HepG2 (cell line): ENCODE measurements around the gene ABCC12. TPM values are rescaled to one million over a fixed set of nuclear protein-coding genes. Genes with fewer than 3 reads are reported as not detected.

ENCODE experiments used
- HES4 ChIP-seq: sonication (generic); formaldehyde crosslinking; IDR thresholded peaks from 2 replicates; pipeline ENCODE4 v1.9.0; 2021; ENCODE audit warnings: mild to moderate bottlenecking, missing genetic modification reagents, borderline replicate concordance
- HIVEP1 ChIP-seq: sonication (generic); formaldehyde crosslinking; IDR thresholded peaks from 2 replicates; pipeline ENCODE4 v1.4.0; 2020; ENCODE audit warnings: mild to moderate bottlenecking, missing genetic modification reagents
- MED1 ChIP-seq: sonication (generic); formaldehyde crosslinking; IDR thresholded peaks from 2 replicates; pipeline ENCODE4 v1.4.0; 2020; ENCODE audit warnings: missing genetic modification reagents
- PLSCR1 ChIP-seq: sonication (generic); formaldehyde crosslinking; IDR thresholded peaks from 2 replicates; pipeline ENCODE4 v1.5.0; 2020; ENCODE audit warnings: missing genetic modification reagents, mild to moderate bottlenecking, borderline replicate concordance
- RFX5 ChIP-seq: IDR thresholded peaks from 2 replicates; pipeline ENCODE4 v1.6.1; 2011; ENCODE audit warnings: low read depth, low read length, improper control_type of control experiment
- RXRB ChIP-seq: IDR thresholded peaks from 2 replicates; pipeline ENCODE4 v1.6.1; 2016; ENCODE audit warnings: borderline replicate concordance, missing genetic modification reagents, missing compliant biosample characterization
- SNAPC4 ChIP-seq: sonication (generic); formaldehyde crosslinking; IDR thresholded peaks from 2 replicates; pipeline ENCODE4 v1.4.0; 2020; ENCODE audit warnings: mild to moderate bottlenecking, missing genetic modification reagents
- ZBTB33 ChIP-seq: sonication (generic); formaldehyde crosslinking; IDR thresholded peaks from 2 replicates; pipeline ENCODE4 v1.4.0; 2020; ENCODE audit warnings: missing genetic modification reagents
- ZMYM4 ChIP-seq: sonication (generic); formaldehyde crosslinking; IDR thresholded peaks from 2 replicates; pipeline ENCODE4 v1.8.1; 2023; ENCODE audit warnings: mild to moderate bottlenecking, missing genetic modification reagents
- ZNF619 ChIP-seq: sonication (generic); formaldehyde crosslinking; IDR thresholded peaks from 2 replicates; pipeline ENCODE4 v1.4.0; 2020; ENCODE audit warnings: mild to moderate bottlenecking, missing genetic modification reagents
- ZNF780A ChIP-seq: sonication (generic); formaldehyde crosslinking; IDR thresholded peaks from 2 replicates; pipeline ENCODE4 v1.8.0; 2022; ENCODE audit warnings: mild to moderate bottlenecking, missing genetic modification reagents, moderate library complexity
- polyA plus RNA-seq, 8 experiments: library from polyadenylated mRNA; depleted of rRNA in 3 of 8; stranded (reverse) in 7 of 8; unstranded in 1 of 8; fragments of >200 nt; fragmentation: Illumina TruSeq in 4 of 8; extraction: Trizol in 4 of 8; gene quantifications; 2 replicates each; pipeline versions ENCODE4 v1.2.1 to v1.2.3, GENCODE V29; 2011 to 2016; ENCODE audit warnings: low read depth in 4 of 8, missing spikeins in 1 of 8, mixed read lengths in 1 of 8; ENCODE audit not compliant: insufficient read depth in 1 of 8
- total RNA-seq, 5 experiments: library from RNA; depleted of rRNA; stranded (reverse); fragments of >200 nt; fragmentation: Illumina TruSeq; extraction: Trizol; gene quantifications; 2 replicates each; pipeline ENCODE4 v1.2.3, GENCODE V29; 2016; ENCODE audit warnings: low read depth in 1 of 5
- TF ChIP-seq, protein P1 (sequence below): sonication (generic); IDR thresholded peaks from 2 replicates; pipeline ENCODE4 v1.6.1; 2016; ENCODE audit warnings: low read depth, borderline replicate concordance
- TF ChIP-seq, protein P2 (sequence below): sonication (generic); formaldehyde crosslinking; IDR thresholded peaks from 2 replicates; pipeline ENCODE4 v1.4.0; 2020; ENCODE audit warnings: missing genetic modification reagents
- TF ChIP-seq, protein P3 (sequence below): sonication (generic); formaldehyde crosslinking; IDR thresholded peaks from 2 replicates; pipeline ENCODE4 v1.5.0; 2020; ENCODE audit warnings: mild to moderate bottlenecking, missing genetic modification reagents

ABCC12 gene
- total and polyA plus RNA-seq, 2 of the 13 experiments (the other 11 are each of a cell fraction or from before 2014, with no cell fraction given) = not detected

- TF ChIP-seq SNAPC4 (CRISPR knock-in tag) = no peak
- TF ChIP-seq, protein P1, sequence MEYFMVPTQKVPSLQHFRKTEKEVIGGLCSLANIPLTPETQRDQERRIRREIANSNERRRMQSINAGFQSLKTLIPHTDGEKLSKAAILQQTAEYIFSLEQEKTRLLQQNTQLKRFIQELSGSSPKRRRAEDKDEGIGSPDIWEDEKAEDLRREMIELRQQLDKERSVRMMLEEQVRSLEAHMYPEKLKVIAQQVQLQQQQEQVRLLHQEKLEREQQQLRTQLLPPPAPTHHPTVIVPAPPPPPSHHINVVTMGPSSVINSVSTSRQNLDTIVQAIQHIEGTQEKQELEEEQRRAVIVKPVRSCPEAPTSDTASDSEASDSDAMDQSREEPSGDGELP = no peak
- no peak for TF ChIP-seq ZNF780A (CRISPR knock-in tag)
- TF ChIP-seq MED1 (CRISPR knock-in tag) = no peak
- no peak for TF ChIP-seq RFX5
- peak; percentile 50; the same call in 1 of the 2 replicates for TF ChIP-seq ZMYM4 (CRISPR knock-in tag)
- no peak for TF ChIP-seq PLSCR1 (CRISPR knock-in tag)
- 0 out of 2 replicates have a peak, but pooled peaks have one; percentile 45 for TF ChIP-seq HIVEP1 (CRISPR knock-in tag)
- TF ChIP-seq HES4 (CRISPR knock-in tag) = 0 out of 2 replicates have a peak, but pooled peaks have one; percentile 23
- TF ChIP-seq, protein P2, sequence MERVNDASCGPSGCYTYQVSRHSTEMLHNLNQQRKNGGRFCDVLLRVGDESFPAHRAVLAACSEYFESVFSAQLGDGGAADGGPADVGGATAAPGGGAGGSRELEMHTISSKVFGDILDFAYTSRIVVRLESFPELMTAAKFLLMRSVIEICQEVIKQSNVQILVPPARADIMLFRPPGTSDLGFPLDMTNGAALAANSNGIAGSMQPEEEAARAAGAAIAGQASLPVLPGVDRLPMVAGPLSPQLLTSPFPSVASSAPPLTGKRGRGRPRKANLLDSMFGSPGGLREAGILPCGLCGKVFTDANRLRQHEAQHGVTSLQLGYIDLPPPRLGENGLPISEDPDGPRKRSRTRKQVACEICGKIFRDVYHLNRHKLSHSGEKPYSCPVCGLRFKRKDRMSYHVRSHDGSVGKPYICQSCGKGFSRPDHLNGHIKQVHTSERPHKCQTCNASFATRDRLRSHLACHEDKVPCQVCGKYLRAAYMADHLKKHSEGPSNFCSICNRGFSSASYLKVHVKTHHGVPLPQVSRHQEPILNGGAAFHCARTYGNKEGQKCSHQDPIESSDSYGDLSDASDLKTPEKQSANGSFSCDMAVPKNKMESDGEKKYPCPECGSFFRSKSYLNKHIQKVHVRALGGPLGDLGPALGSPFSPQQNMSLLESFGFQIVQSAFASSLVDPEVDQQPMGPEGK (CRISPR knock-in tag) = peak; percentile 86
- TF ChIP-seq, protein P3, sequence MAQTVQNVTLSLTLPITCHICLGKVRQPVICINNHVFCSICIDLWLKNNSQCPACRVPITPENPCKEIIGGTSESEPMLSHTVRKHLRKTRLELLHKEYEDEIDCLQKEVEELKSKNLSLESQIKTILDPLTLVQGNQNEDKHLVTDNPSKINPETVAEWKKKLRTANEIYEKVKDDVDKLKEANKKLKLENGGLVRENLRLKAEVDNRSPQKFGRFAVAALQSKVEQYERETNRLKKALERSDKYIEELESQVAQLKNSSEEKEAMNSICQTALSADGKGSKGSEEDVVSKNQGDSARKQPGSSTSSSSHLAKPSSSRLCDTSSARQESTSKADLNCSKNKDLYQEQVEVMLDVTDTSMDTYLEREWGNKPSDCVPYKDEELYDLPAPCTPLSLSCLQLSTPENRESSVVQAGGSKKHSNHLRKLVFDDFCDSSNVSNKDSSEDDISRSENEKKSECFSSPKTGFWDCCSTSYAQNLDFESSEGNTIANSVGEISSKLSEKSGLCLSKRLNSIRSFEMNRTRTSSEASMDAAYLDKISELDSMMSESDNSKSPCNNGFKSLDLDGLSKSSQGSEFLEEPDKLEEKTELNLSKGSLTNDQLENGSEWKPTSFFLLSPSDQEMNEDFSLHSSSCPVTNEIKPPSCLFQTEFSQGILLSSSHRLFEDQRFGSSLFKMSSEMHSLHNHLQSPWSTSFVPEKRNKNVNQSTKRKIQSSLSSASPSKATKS = no peak
- TF ChIP-seq RXRB (CRISPR knock-in tag) = 0 out of 2 replicates have a peak, but pooled peaks have one; percentile 19
- TF ChIP-seq ZBTB33 (CRISPR knock-in tag) = peak; percentile 30; the same call in 1 of the 2 replicates
- no peak; the same call in 1 of the 2 replicates for TF ChIP-seq ZNF619
Measured at GRCh38 chr16:48117217-48118105, 38.3 kb downstream of the ABCC12 start (continued).
